GM23248 (cell line): ENCODE measurements around the gene SPANXA1. TPM values are rescaled to one million over a fixed set of nuclear protein-coding genes. Genes with fewer than 3 reads are reported as not detected.

Source experiments
- polyA plus RNA-seq: library from polyadenylated mRNA; unstranded; fragments of >200 nt; fragmentation: Nextera tagmentation; extraction: Ambion mirVana; gene quantifications from 2 replicates; pipeline ENCODE4 v1.2.1, GENCODE V29; 2016
- total RNA-seq: library from RNA; depleted of rRNA; stranded (reverse); fragments of >200 nt; shearing (Covaris generic); gene quantifications from 2 replicates; pipeline ENCODE4 v1.2.3, GENCODE V29; 2014; rRNA removed

SPANXA1 gene
- total and polyA plus RNA-seq, 2 experiments from 2014 or later = not detected

Other genes starting within 250 kb of the SPANXA1 start
- not detected in 2 replicates for gene SPANXA2, start 5.0 kb upstream of the SPANXA1 start, total RNA-seq
- gene SPANXA2, start 5.0 kb upstream of the SPANXA1 start, polyA plus RNA-seq = not detected in 2 replicates
- gene SPANXD, start 114.0 kb upstream of the SPANXA1 start, total RNA-seq = not detected in 2 replicates
- gene SPANXD, start 114.0 kb upstream of the SPANXA1 start, polyA plus RNA-seq = not detected in 2 replicates